NK-92 (cell line): ENCODE data around the gene HES5.

Experiments used
- DNase-seq: peaks from one replicate; lab custom pipeline; 2025; ENCODE audit not compliant: unreplicated experiment; lab: John Stamatoyannopoulos, UW

The HES5 gene

DNA sequence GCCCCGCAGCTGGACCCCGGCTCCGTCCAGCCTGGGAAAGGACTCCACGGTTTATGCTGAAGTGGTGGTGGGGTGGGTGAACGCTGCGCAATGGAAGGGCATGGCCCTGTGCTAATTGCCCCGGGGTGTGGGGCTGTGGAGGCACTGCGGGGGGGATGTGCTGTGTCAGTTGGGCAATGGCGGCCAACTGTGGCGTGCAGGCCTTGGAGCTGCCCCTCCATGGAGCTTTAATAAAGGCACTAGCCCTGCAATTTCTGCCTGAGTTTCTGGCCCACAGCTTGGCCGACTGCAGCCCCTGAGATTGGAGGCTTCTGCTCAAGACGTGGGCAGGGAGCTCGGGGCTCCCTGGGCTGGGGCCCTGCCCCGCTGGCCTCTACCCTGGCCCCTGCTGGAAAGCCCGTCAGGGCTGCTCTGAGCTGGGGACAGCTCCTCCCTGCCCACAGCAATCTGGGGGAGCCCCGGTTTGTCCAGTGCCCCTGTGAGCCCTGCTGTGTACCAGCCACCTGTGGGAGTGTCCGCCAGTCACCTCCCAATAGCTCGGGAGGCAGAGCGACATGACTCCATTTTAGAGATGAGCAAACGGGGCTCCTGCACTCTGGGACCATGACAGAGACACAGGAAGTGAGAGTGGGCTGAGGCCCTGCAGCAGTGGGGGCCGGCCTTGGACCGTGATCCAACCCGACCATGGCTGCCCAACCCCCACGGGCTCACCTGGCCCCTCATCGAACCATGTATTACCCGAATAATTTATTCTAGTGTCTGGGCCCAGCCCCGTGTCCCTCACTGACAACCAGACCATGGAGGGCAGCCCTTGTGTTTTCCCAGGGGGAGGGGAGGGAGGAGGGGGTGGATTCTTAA is 17.4 kb upstream of the HES5 start:
- DNase-seq = no peak

- DNase-seq = peak; percentile 26
Observed at GRCh38 chr1:2546515-2547209, 16.6 kb upstream of the HES5 start.

- peak; percentile 45 for DNase-seq
Observed at GRCh38 chr1:2545754-2546514, 15.9 kb upstream of the HES5 start.

DNA sequence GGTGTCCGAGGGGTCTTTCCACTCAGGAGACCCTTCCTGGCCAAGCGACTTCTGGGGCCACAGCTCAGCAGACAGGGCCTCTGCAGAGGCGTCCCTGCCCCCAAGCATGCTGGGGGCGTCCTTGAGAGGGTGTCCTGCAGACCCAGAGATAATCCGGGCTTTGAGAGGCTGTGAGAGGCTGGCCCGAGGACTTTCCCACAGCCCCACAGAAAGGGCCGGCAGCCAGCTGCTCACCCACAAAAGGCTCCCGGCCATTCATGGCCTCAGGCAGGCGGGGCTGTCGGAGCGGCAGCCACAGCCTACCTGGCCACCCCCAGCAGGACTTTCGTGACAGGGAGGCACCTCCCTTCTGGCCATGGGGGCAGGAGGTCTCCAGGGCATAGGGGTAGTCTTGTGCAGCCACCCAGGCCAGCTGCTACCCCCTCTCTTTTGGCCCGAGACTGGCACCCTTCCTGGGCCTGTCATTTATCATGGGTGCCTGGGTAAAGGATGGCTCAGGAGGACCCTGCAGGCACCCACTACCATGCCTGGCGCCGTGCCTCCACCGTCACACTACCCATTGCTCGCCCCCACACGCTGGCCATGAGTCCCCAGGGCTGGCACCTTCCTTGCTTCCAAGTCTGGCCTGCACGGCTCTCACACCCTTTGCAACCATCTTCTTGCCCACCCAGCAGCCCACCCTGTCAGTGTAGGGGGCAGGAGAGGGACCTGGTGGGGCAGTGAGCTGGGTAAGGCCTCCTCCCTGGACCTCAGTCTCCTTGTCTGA is 15.0 kb upstream of the HES5 start:
- DNase-seq = no peak

DNA sequence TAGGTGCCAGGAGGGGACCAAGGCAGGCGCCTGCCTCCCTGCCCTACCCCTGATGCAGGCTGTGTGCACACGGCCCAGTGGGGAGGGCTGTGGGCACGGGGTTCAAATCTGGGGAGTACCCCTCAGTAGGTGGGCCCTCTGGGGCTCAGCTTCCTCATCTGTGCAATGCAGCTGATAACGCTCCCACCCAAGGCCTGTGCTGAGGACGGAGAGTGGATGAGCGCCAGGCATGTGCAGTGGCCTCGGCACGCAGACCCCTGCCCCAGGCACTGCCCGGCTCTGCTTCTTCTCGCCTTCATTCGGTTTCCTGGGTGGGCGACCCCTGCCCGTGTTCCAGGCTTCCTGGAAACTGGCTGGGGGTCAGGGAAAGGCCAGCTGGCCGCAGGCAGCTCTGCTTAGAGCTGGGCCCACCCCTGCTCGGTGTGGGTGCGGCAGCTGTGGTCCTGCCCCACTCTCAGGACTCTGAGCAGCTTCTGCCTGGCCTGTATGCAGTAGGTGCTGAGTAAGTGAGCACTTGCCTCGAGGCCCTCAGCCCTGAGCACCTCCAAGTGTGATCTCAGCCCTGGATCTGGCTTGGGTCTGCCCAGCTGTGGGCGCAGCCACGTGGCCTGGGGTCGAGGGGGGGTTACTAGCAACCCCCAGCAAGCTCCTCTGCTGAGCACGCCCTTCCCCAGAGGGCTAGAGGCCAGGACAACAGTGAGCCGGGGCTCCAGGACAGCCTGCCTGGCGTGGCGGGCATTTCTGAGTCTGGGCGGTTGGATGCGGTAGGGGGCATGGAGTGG is 14.2 kb upstream of the HES5 start:
- no peak for DNase-seq

DNA sequence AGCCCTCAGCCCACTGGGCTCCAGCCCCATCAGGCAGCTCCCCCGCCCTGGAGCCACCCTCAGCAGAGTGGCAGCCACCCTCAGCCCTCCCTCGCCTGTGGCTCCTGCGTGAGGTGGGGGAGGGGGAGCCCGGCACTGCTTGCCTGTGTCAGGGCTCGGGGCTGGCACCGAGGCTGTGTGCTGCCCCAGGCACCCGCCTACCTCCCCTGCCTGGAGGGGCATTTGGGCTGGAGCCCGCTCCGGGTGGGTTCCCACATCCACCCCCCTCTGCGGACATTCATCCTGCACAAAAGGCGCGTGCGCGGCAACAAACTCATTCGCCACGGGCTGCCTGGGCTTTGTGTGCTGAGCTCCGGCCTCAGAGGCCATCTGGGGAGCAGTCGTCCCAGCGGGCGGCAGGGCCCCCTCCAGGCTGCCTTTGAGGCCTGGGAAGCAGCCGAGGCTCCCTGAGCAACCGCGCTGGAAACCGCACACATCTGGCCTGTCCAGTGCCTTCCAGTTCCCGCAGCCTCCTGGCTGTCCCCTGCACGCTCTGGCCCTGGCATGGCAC is 13.6 kb upstream of the HES5 start:
- no peak for DNase-seq

- DNase-seq = no peak
Observed at GRCh38 chr1:2542246-2542915, 12.3 kb upstream of the HES5 start.

GRCh38 chr1:2541619-2542245 is 11.7 kb upstream of the HES5 start:
- no peak for DNase-seq

DNA sequence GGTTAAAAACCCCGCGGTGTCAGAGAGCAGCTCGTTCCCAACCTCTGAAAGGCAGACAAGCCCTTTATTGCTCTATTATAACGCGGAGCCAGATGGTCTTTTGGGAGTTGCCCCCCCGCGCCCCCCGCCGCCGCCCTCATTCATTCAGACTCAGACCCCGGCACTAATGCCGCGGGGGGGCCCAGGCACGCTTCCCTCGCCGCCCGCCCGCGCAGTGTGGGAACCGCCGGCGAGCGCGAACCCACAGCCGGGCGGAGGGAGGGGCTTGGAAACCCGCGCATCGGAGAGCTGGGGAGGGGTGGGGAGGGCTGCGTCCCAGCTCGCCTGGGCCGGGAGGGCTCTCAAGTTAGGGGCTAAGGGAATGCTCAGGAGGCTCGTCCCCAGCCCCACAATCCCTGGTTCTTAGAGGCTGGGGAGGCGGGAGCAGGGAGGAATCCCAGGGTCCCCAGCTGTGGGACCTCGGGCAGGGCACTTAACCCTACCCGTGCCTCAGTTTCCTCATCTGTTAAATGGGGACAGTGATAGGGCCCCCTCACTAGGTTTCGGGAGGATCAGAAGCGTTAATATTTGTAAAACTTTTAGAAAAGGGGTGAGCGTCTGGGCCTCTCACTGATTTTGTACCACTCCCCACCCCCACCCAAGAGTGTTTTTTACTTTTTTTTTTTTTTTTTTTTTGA is 10.9 kb upstream of the HES5 start:
- no peak for DNase-seq

- DNase-seq = no peak
Observed at GRCh38 chr1:2539312-2539907, 9.3 kb upstream of the HES5 start.

DNA sequence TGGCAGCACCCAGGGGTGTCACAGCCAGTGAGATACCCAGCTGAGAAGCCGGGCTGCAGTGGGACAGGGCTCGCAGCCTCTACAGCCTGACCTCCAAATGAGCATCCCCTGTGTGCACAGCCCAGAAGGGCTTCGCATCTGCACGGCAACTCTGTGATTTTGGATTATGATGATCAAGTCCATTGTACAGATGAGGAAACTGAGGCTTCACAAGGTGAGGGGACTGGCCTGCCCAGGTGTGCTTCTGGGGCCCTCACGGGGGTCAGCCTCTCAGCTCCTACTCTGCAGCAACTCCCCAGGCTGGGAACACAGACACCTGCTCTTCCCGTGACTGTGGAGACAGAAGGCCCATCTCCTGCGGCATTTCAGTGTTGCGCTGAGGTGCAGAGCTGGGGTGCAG is 8.8 kb upstream of the HES5 start:
- no peak for DNase-seq

- DNase-seq = no peak
Observed at GRCh38 chr1:2538376-2538775, 8.3 kb upstream of the HES5 start.

DNA sequence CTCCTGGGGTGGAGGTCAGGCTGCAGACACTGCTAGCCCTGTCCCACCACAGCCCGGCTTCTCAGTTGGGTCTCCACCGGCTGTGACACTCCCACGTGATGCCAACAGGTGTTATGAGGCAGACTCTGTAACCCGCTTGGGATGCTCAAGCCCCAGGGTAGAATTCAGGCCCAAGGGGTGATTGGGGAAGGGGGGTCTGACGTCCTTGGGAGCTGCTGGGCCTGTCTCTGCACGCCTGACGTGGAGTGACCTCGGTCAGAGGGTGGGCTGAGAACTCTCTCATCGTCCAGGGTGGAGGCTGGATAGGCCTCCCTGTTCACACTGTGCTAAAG is 7.7 kb upstream of the HES5 start:
- DNase-seq = no peak

DNA sequence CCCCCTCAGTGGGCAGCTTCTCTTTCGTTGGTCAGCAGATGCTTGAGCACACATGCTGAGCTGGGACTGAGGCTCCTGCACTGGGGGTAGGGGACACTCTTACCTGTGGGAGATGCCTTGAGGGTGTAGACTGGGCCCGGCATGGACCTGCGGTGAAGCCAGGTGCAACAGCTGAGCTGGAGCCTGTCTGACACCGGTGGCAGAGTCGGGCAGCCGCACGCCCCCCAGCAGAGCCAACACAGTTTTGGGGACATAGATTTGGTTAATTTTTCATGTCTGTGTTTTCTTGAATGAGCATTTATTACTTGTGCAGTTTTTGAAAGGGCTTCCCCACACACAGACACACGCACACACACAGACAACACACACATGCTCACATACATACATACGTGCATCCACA is 5.9 kb upstream of the HES5 start:
- no peak for DNase-seq

- DNase-seq = no peak
Observed at GRCh38 chr1:2535455-2535854, 5.4 kb upstream of the HES5 start.

GRCh38 chr1:2534687-2535441 is 4.8 kb upstream of the HES5 start:
- DNase-seq = no peak

GRCh38 chr1:2534315-2534686 is 4.2 kb upstream of the HES5 start:
- DNase-seq = no peak

GRCh38 chr1:2533365-2533764 is 3.3 kb upstream of the HES5 start:
- no peak for DNase-seq
